Activated CD8-positive, alpha-beta T cell treated with anti-CD3 and anti-CD28 coated beads for 36 hours (primary cell): ENCODE data around the gene GID4. TPM values are rescaled to one million over a fixed set of nuclear protein-coding genes. Genes with fewer than 3 reads are reported as not detected.

ENCODE experiments used
- ATAC-seq: fragments of 200-7000 bp; cut with Tn5 transposase; one replicate; pipeline ENCODE4 v1.10.0; 2021; ENCODE audit warnings: mild to moderate bottlenecking, moderate library complexity
- CTCF ChIA-PET: fragments of 350-600 bp; sonication (Branson Sonifier 250); formaldehyde crosslinking; loops from one replicate; lab custom pipeline; 2021; ENCODE audit warnings: antibody characterized with exemption; lab: Charles Lee
- POLR2A ChIA-PET: fragments of 350-600 bp; sonication (Branson Sonifier 250); formaldehyde crosslinking; loops from one replicate; lab custom pipeline; 2021; ENCODE audit warnings: antibody characterized with exemption; lab: Charles Lee
- DNase-seq: peaks from one replicate; pipeline ENCODE4 v3.0.0-alpha.2; 2020
- H3K27ac Mint-ChIP-seq: one replicate; pipeline ENCODE4 v1.8.0; 2021; ENCODE audit warnings: mild to moderate bottlenecking, mixed read lengths
- H3K27me3 Mint-ChIP-seq: one replicate; pipeline ENCODE4 v1.8.0; 2021; ENCODE audit warnings: mixed read lengths
- H3K36me3 Mint-ChIP-seq: one replicate; pipeline ENCODE4 v1.8.0; 2021; ENCODE audit warnings: low read depth, mixed read lengths
- H3K4me1 Mint-ChIP-seq: one replicate; pipeline ENCODE4 v1.8.0; 2021; ENCODE audit warnings: low read depth, mixed read lengths
- H3K4me3 Mint-ChIP-seq: one replicate; pipeline ENCODE4 v1.8.0; 2021; ENCODE audit warnings: mild to moderate bottlenecking, moderate library complexity, mixed read lengths
- H3K9me3 Mint-ChIP-seq: one replicate; pipeline ENCODE4 v1.8.0; 2021; ENCODE audit warnings: mixed read lengths
- CTCF ChIP-seq: fragments of 200-600 bp; IDR thresholded peaks from one replicate; pipeline ENCODE4 v1.8.0; 2022; ENCODE audit warnings: antibody characterized with exemption, mild to moderate bottlenecking
- intact Hi-C: fragments of 100-400 bp; cut with micrococcal nuclease; formaldehyde crosslinking; loops from one replicate; pipeline ENCODE4 v1.10.0; 2022
- total RNA-seq, 2 experiments: library from RNA; stranded (reverse); gene quantifications; one replicate each; pipeline ENCODE4 v1.2.3, GENCODE V29; 2021

The GID4 gene
- total RNA-seq, 2 experiments from 2014 or later, result 8.7 to 9.1 TPM

DNA sequence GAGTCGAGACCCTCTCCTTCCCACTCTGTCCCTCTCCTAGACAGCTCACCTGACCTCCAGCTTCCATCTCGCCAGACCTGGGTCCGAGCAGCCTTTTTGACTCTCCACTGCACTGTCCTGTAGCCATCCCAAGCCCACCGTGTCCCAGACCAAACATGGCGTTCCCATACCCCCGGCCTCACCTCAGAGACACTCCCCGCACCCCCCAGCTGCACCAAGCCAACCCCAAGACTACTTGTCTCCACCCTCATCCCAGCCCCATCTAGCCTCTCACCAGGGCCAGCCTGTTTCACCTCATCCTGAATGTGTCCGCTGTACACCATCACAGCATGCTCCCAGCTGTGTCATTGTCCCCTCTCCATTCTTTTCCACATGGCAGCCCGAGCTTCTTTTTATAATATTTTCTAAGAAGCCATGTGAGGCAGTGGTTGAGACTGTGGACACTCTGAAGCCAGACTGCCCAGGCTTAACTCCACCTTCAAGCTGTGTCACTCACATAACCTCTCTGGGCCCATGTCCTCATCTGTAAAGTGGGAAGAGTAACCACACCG lies 70.8 kb downstream of the GID4 start:
- H3K36me3 Mint-ChIP-seq, result peaks cover 3% of the 10 kb centered on the region
- CTCF ChIA-PET, result no interaction called here
- DNase-seq (no peak), ATAC-seq (no peak)
- no peaks in the 10 kb centered on the region for H3K9me3 Mint-ChIP-seq
- H3K27ac Mint-ChIP-seq, result no peak overlapping the region
- POLR2A ChIA-PET, result interaction anchor here (1.2 to 1.3 kb wide), 2 partner anchors 10 to 22 kb away, joined by 3 to 4 read pairs; partner anchors contain the start of gene DRG2
- intact Hi-C loops, result no loop called here
- no peak for TF ChIP-seq CTCF
- no peaks in the 10 kb centered on the region for H3K27me3 Mint-ChIP-seq
- H3K4me1 Mint-ChIP-seq, result no peaks in the 10 kb centered on the region
- H3K4me3 Mint-ChIP-seq, result no peak overlapping the region

DNA sequence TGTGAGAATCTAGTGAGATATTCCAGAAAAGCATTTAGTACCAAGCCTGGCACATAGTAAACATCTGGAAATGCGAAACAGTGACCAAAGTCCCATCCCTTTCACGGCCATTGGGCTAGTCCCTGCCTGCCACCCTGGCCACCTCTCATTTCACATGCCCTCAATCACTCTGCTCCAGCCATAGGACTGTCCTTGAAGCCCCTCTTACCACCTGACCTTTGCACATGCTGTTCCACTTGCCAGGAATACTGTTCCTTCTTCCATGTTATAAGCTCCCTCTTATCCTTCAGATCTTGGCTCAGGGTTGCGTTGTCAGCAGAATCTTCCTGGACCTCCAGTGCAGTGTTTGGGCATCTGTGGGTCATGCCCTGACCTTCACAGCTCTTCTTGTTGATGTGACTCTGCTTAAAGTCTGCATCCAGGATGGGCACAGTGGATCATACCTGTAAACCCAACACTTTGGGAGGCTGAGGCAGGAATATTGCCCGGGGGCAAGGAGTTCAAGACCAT lies 71.5 kb downstream of the GID4 start:
- no peak for TF ChIP-seq CTCF
- Mint-ChIP-seq H3K27ac (no peak overlapping the region), H3K4me1 (no peaks in the 10 kb centered on the region), H3K4me3 (no peak overlapping the region), H3K27me3 (no peaks in the 10 kb centered on the region), H3K36me3 (peaks cover 3% of the 10 kb centered on the region), H3K9me3 (no peaks in the 10 kb centered on the region)
- ATAC-seq (no peak), DNase-seq (no peak)
- intact Hi-C loops, result no loop called here
- ChIA-PET CTCF (no interaction called here), POLR2A (no interaction called here)

DNA sequence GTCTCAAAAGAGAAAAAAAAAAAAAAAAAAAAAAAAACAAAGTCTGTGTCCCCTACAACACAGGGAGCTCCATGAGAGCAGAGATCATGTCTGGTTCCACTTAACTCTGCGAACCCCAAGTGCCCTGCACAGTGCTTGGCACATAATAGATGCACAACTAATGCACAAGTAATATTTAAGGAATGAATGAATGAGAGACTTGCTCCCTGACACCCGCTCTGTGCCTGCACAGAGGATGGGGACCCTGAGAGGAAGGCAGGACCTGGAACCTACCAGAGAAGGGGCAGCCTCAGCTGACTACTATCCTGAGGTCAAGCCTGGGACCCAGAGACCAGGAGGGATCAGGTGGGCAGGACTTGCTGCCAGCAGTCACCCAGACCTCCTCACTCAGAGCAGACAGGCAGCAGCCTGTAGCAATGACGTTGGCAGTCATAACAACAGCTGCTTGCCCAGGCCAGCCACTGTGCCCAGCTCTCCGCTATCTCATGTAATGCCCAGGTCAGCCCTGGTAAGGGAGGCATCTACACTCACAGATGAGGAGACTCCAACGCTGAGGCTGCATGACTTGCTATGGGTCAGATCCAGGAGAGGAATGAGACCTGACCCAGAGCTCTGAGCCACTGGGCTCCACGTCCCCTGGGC lies 72.2 kb downstream of the GID4 start:
- no peaks in the 10 kb centered on the region for H3K4me1 Mint-ChIP-seq
- DNase-seq (no peak), ATAC-seq (no peak)
- POLR2A ChIA-PET, result no interaction called here
- no peak overlapping the region for H3K27ac Mint-ChIP-seq
- no peaks in the 10 kb centered on the region for H3K27me3 Mint-ChIP-seq
- no peak for TF ChIP-seq CTCF
- CTCF ChIA-PET, result no interaction called here
- intact Hi-C loops, result no loop called here
- H3K4me3 Mint-ChIP-seq, result no peak overlapping the region
- no peaks in the 10 kb centered on the region for H3K9me3 Mint-ChIP-seq
- H3K36me3 Mint-ChIP-seq, result peaks cover 3% of the 10 kb centered on the region

- no peak for DNase-seq
- no peaks in the 10 kb centered on the region for H3K27me3 Mint-ChIP-seq
- no peak overlapping the region for H3K4me3 Mint-ChIP-seq
- POLR2A ChIA-PET, result no interaction called here
- TF ChIP-seq CTCF, result no peak
- H3K4me1 Mint-ChIP-seq, result no peaks in the 10 kb centered on the region
- H3K36me3 Mint-ChIP-seq, result no peaks in the 10 kb centered on the region
- no peak overlapping the region for H3K27ac Mint-ChIP-seq
- intact Hi-C loops, result no loop called here
- CTCF ChIA-PET, result no interaction called here
- H3K9me3 Mint-ChIP-seq, result peaks cover 3% of the 10 kb centered on the region
- no peak for ATAC-seq
Measured at GRCh38 chr17:18115517-18115916, 76.3 kb downstream of the GID4 start.

GRCh38 chr17:18116078-18116477 lies 76.9 kb downstream of the GID4 start:
- DNase-seq, result no peak
- no peak overlapping the region for H3K27ac Mint-ChIP-seq
- POLR2A ChIA-PET, result no interaction called here
- H3K9me3 Mint-ChIP-seq, result peaks cover 3% of the 10 kb centered on the region
- no peaks in the 10 kb centered on the region for H3K27me3 Mint-ChIP-seq
- ATAC-seq, result no peak
- no peaks in the 10 kb centered on the region for H3K36me3 Mint-ChIP-seq
- no peak for TF ChIP-seq CTCF
- no peak overlapping the region for H3K4me3 Mint-ChIP-seq
- intact Hi-C loops, result no loop called here
- CTCF ChIA-PET, result no interaction called here
- no peaks in the 10 kb centered on the region for H3K4me1 Mint-ChIP-seq
